Measurements from ENCODE around the gene HBS1L. TPM values are rescaled to one million over a fixed set of nuclear protein-coding genes. Genes with fewer than 3 reads are reported as not detected.

HBS1L gene
- polyA plus RNA-seq, 1 donor from 2014 or later: 103 TPM

GRCh38 chr6:135004399-135004798 lies 50.2 kb downstream of the HBS1L start:
- Histone ChIP-seq H4K20me1 (ENCODE audit: insufficient read depth) (no peaks in the 10 kb centered on the region), H3K79me2 (replicated peaks; ENCODE audit: insufficient read depth, low read length) (no peaks in the 10 kb centered on the region), H3K27me3 (ENCODE audit: insufficient read depth, low read depth, low read length) (no peaks in the 10 kb centered on the region), H3F3A (ENCODE audit: insufficient read depth, low read length, poor library complexity, severe bottlenecking) (no peaks in the 10 kb centered on the region), H3K4me3 (ENCODE audit: low read length) (no peak overlapping the region), H3K9ac (ENCODE audit: low read length) (no peak overlapping the region), H3K9me3 (ENCODE audit: low read length) (no peaks in the 10 kb centered on the region), H3K9me2 (ENCODE audit: insufficient read depth, low read length) (no peaks in the 10 kb centered on the region), H3K27ac (ENCODE audit: low read length) (no peak overlapping the region), H2AFZ (ENCODE audit: low read depth, low read length) (no peak overlapping the region), H3K36me3 (ENCODE audit: insufficient read depth, low read length) (no peaks in the 10 kb centered on the region), H3K4me2 (ENCODE audit: low read length) (no peak overlapping the region)
- no peak for TF ChIP-seq TAF1 (IDR thresholded peaks at IDR 0.05; ENCODE audit: low read depth)
- TF ChIP-seq RAD21 (conservative IDR thresholded peaks at IDR 0.05): no peak
- no peak for TF ChIP-seq REST (IDR thresholded peaks at IDR 0.05; ENCODE audit: borderline replicate concordance)

GRCh38 chr6:135002974-135003703 lies 51.5 kb downstream of the HBS1L start:
- no peaks in the 10 kb centered on the region for H3K79me2 ChIP-seq (replicated peaks; ENCODE audit: insufficient read depth, low read length)
- no peaks in the 10 kb centered on the region for H3F3A ChIP-seq (ENCODE audit: insufficient read depth, low read length, poor library complexity, severe bottlenecking)
- no peaks in the 10 kb centered on the region for H3K9me3 ChIP-seq (ENCODE audit: low read length)
- no peaks in the 10 kb centered on the region for H3K36me3 ChIP-seq (ENCODE audit: insufficient read depth, low read length)
- H3K9me2 ChIP-seq (ENCODE audit: insufficient read depth, low read length): no peaks in the 10 kb centered on the region
- no peak overlapping the region for H3K4me2 ChIP-seq (ENCODE audit: low read length)
- no peak overlapping the region for H3K27ac ChIP-seq (ENCODE audit: low read length)
- TF ChIP-seq RAD21 (conservative IDR thresholded peaks at IDR 0.05): no peak
- no peak for TF ChIP-seq SMC3 (conservative IDR thresholded peaks at IDR 0.05; ENCODE audit: poor library complexity)
- TF ChIP-seq POLR2AphosphoS5 (IDR thresholded peaks at IDR 0.05): no peak
- TF ChIP-seq REST (IDR thresholded peaks at IDR 0.05; ENCODE audit: borderline replicate concordance): no peak
- TF ChIP-seq EP300 (conservative IDR thresholded peaks at IDR 0.05; ENCODE audit: poor library complexity, severe bottlenecking): no peak
- H3K4me3 ChIP-seq (ENCODE audit: low read length): no peak overlapping the region
- H2AFZ ChIP-seq (ENCODE audit: low read depth, low read length): no peak overlapping the region
- H4K20me1 ChIP-seq (ENCODE audit: insufficient read depth): no peaks in the 10 kb centered on the region
- no peaks in the 10 kb centered on the region for H3K27me3 ChIP-seq (ENCODE audit: insufficient read depth, low read depth, low read length)
- no peak overlapping the region for H3K9ac ChIP-seq (ENCODE audit: low read length)
